GM10266 (cell line): Measurements from ENCODE around the gene TMEFF1.
"Not testable (repeated sequence)": the region's sequence is repeated elsewhere in the genome, so short reads cannot be mapped to it uniquely, and the experiment has no call there.

Experiments used
- DNase-seq: peaks from one replicate; pipeline ENCODE4 v3.0.0; 2012; ENCODE audit errors: extremely low spot score
- TF ChIP-seq, protein P1 (sequence below): IDR thresholded peaks from 2 replicates; pipeline ENCODE4 v1.5.1; 2012; ENCODE audit warnings: mild to moderate bottlenecking, low read depth; ENCODE audit not compliant: control insufficient read depth, insufficient read depth; ENCODE audit errors: missing control alignments

TMEFF1 gene

DNA sequence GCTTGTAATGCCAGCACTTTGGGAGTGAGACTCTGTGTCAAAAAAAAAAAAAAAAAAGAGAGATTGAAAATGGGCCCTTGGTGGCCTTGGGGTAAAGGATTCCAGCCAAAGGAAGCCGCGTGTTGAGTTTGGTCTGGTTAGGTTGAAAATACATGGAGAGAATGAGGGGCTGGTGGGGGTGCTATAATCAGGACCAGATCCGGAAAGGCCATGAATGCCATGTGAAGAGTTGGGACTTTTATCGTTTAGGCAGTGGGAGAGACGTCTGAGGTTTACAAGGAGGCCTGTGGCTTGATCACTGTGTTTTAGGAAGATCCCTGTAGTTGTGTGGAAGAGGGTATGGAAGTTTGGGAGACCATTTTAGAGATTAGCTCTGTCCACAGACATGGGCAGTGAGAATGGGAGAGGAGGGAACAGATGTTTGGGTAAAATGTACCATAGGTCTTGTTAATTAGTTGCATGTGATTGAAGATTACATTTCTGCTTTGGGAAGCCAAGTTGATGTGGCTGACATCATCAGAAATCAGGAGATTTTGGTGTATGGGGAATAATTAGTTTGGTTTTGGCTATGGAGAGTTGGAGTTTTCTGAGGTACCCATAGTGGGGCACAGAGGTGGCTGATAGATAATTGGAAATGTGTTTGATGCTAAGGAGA is 42.5 kb upstream of the TMEFF1 start:
- TF ChIP-seq, protein P1, sequence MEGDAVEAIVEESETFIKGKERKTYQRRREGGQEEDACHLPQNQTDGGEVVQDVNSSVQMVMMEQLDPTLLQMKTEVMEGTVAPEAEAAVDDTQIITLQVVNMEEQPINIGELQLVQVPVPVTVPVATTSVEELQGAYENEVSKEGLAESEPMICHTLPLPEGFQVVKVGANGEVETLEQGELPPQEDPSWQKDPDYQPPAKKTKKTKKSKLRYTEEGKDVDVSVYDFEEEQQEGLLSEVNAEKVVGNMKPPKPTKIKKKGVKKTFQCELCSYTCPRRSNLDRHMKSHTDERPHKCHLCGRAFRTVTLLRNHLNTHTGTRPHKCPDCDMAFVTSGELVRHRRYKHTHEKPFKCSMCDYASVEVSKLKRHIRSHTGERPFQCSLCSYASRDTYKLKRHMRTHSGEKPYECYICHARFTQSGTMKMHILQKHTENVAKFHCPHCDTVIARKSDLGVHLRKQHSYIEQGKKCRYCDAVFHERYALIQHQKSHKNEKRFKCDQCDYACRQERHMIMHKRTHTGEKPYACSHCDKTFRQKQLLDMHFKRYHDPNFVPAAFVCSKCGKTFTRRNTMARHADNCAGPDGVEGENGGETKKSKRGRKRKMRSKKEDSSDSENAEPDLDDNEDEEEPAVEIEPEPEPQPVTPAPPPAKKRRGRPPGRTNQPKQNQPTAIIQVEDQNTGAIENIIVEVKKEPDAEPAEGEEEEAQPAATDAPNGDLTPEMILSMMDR = no peak
- no peak for DNase-seq

DNA sequence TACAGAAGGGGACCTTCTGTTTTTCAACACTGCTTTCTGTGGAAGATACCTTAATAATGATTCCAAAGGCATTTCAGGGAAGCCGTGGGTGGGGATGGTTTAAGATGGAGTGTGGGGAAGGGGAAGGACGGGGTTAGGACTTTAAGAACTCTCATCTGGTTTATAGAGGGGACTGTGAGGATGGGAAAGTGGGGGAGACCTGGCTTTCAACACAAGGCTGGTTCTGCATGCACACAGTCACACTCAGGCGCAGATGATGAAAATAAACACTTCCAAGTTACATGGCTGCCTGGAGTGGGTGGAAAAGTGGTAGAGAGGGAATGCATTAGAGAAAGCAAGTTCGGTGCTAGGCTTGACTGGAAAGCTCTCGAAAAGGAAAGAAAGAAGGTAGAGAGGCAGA is 41.1 kb upstream of the TMEFF1 start:
- TF ChIP-seq, protein P1 = no peak
- no peak for DNase-seq

DNA sequence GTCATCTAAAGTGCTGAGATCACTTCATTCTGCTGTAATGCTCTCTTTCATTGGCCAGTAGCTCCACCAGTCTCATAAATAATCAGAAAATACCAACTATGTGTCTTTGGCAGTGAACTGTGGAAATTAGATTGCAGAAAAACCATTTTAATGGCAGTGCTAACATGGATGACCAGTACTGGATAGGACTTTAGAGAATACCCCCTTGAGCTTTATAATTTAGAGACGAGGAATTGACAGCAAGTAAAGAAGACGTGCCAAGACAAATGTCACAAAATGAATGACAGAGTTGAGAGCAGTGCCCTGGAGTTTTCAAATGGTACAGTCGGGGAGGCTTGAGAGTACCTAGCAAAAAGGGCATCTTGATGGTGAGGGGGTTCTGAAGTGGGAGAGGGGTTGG is 40.2 kb upstream of the TMEFF1 start:
- DNase-seq = no peak
- TF ChIP-seq, protein P1 = no peak

DNA sequence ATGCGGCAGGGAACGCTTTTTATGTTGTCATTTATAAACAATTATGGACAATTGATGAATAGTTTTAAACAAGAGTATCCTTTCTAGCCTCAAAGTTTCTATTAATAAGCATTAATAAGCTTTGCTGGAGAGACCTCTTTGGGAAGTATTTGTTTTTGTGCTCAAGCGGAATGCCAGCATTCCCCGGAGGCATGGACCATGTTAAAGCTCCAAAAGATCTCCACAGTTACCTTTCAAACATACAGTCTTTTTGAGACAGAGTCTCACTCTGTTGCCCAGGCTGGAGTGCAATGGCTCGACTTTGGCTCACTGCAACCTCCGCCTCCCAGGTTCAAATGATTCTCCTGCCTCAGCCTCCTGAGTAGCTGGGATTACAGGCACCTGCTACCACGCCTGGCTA is 36.4 kb upstream of the TMEFF1 start:
- TF ChIP-seq, protein P1 = no peak
- DNase-seq = no peak

DNA sequence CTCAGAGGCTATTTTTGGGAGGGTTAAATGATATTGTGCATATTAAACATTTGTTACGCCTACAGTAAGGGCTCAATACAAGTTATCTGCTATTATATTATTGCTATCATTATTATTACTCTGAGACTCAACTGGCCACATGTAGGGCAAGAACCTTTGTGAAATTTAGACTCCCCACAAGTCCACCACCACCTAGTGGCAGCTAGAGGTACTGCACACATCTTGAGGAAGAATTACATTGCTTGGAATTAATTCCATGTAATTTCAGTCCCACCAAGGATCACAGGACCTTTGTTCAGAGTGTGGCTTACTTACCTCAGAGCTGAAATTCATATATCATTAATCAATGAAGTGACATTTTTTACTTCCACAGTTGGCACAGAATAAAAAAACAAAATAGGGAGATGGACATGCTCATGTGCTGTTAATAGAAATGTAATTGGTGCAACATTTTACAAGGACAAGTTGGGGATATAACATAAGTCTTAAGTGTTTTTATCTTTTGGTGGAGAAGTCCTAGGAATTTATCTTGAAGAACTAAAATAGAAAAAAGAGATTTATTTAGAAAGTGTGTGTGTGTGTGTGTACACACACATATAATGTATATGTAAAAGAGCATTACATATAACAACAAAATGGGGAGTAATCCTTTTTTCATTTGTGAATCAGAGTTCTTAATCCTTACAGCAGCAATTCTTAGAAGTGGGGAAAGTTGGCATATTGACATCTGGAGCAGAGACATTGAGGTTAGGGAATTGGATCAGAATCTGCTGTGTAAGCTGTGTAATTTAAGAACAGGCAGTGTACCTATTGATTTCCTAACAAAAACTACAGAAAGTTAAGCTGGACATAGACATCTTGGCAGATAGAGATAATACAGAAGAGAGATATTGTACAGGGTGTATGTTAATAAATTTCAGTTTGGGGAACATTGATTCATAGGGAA is 34.8 kb upstream of the TMEFF1 start:
- TF ChIP-seq, protein P1 = peak; percentile 91
- peak; percentile 65 for DNase-seq

DNA sequence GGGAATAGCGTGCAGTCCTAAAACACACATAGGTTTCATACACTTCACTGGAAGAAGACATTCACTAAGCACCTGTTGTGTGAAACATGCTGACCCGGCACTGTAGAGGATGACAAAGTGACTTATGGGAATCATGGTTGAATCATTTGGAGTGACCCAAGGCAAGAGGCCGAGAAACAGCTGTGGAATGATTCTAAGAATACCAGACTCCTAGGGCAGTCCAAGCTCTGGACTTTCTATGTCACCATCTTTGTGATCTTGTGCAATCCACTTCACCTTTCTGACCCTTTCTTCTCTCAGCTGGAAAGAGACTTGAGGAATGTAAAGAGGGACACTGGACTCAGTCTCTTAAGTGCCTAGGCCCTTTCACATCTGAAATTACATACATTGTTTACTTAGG is 32.9 kb upstream of the TMEFF1 start:
- TF ChIP-seq, protein P1 = no peak
- DNase-seq = no peak

DNA sequence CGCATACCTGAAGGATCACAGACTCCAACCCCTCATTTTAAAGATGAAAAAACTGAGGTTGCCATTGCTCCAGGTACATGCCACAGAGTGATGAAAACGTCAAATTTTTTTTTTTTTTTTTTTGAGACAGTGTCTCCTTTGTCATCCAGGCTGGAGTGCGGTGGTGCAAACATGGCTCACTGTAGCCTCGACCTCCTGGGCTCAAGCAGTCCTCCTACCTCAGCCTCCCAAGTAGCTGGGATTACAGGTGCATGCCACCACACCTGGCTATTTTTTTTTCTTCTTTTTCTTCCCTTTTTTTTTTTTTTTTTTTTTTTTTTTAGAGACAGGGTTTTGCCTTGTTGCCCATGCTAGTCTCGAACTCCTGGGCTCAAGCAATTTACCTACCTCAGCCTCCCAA is 32.5 kb upstream of the TMEFF1 start:
- DNase-seq = not testable (repeated sequence)
